ENCODE results near the gene NOSIP. TPM values are rescaled to one million over a fixed set of nuclear protein-coding genes. Genes with fewer than 3 reads are reported as not detected.

NOSIP gene
- total RNA-seq, 1 experiment from 2014 or later, result 97.9 TPM

GRCh38 chr19:49591731-49592485 is 11.6 kb upstream of the NOSIP start:
- CTCF ChIA-PET, result interaction anchor here (0.6 to 4.0 kb wide), 3 partner anchors 21 to 161 kb away, joined by 3 to 21 read pairs (median 3); no protein-coding TSS in a partner anchor
- H3K4me3 Mint-ChIP-seq, result peak overlapping the region; percentile 95
- peak; percentile 70 for DNase-seq (ENCODE audit: low spot score)
- ATAC-seq, result no peak
- H3K4me1 Mint-ChIP-seq, result peaks cover 11% of the 10 kb centered on the region
- H3K36me3 Mint-ChIP-seq, result peaks cover 13% of the 10 kb centered on the region
- no peaks in the 10 kb centered on the region for H3K9me3 Mint-ChIP-seq
- POLR2A ChIA-PET, result interaction anchor here (1.2 kb wide), 1 partner anchor 48 kb away, joined by 3 read pairs; the partner anchor contains the start of gene RRAS
- H3K27ac Mint-ChIP-seq, result peak overlapping the region; percentile 89
- H3K27me3 Mint-ChIP-seq (ENCODE audit: low read depth), result no peaks in the 10 kb centered on the region
- TF ChIP-seq ETV6 (CRISPR knock-in tag; IDR thresholded peaks at IDR 0.05) (no peak), GTF2I (CRISPR knock-in tag; conservative IDR thresholded peaks at IDR 0.05) (no peak), USF1 (CRISPR knock-in tag; IDR thresholded peaks at IDR 0.05) (0 out of 2 replicates have a peak, but pooled peaks have one; percentile 18), ZBTB43 (CRISPR knock-in tag; IDR thresholded peaks at IDR 0.05) (no peak), SMAD3 (CRISPR knock-in tag; IDR thresholded peaks at IDR 0.05; ENCODE audit: borderline replicate concordance) (no peak), TP53 (CRISPR knock-in tag; IDR thresholded peaks at IDR 0.05) (0 out of 2 replicates have a peak, but pooled peaks have one; percentile 57), MLX (CRISPR knock-in tag; IDR thresholded peaks at IDR 0.05) (no peak), RELA (CRISPR knock-in tag; IDR thresholded peaks at IDR 0.05; ENCODE audit: borderline replicate concordance) (no peak), HMGA2 (CRISPR knock-in tag; IDR thresholded peaks at IDR 0.05) (no peak), IRF1 (CRISPR knock-in tag; IDR thresholded peaks at IDR 0.05) (no peak), ATF1 (CRISPR knock-in tag; IDR thresholded peaks at IDR 0.05) (no peak), TEAD4 (CRISPR knock-in tag; IDR thresholded peaks at IDR 0.05) (peak; percentile 49; the same call in 1 of the 2 replicates), MAX (CRISPR knock-in tag; IDR thresholded peaks at IDR 0.05) (peak; percentile 46; the same call in 1 of the 2 replicates), GRHL2 (CRISPR knock-in tag; IDR thresholded peaks at IDR 0.05; ENCODE audit: insufficient replicate concordance, severe bottlenecking) (no peak), FOXK1 (CRISPR knock-in tag; IDR thresholded peaks at IDR 0.05) (peak; percentile 40; the same call in 1 of the 2 replicates), ARID4B (CRISPR knock-in tag; IDR thresholded peaks at IDR 0.05; ENCODE audit: borderline replicate concordance) (0 out of 2 replicates have a peak, but pooled peaks have one; percentile 58), CREB1 (CRISPR knock-in tag; IDR thresholded peaks at IDR 0.05) (0 out of 2 replicates have a peak, but pooled peaks have one; percentile 37), FOXJ3 (CRISPR knock-in tag; IDR thresholded peaks at IDR 0.05; ENCODE audit: borderline replicate concordance) (no peak), ESRRA (CRISPR knock-in tag; IDR thresholded peaks at IDR 0.05; ENCODE audit: borderline replicate concordance) (peak; percentile 24; the same call in 1 of the 2 replicates), ZNF423 (CRISPR knock-in tag; IDR thresholded peaks at IDR 0.05) (no peak), IRF2 (CRISPR knock-in tag; IDR thresholded peaks at IDR 0.05; ENCODE audit: borderline replicate concordance, low read depth) (no peak), MXD4 (CRISPR knock-in tag; IDR thresholded peaks at IDR 0.05; ENCODE audit: borderline replicate concordance) (no peak), ZNF512 (CRISPR knock-in tag; IDR thresholded peaks at IDR 0.05; ENCODE audit: borderline replicate concordance) (no peak), ZNF317 (CRISPR knock-in tag; IDR thresholded peaks at IDR 0.05; ENCODE audit: borderline replicate concordance, low read depth) (0 out of 2 replicates have a peak, but pooled peaks have one; percentile 9), E2F5 (CRISPR knock-in tag; IDR thresholded peaks at IDR 0.05) (no peak)
